Natural killer cell (primary cell): ENCODE results near the gene PGS1. TPM values are rescaled to one million over a fixed set of nuclear protein-coding genes. Genes with fewer than 3 reads are reported as not detected.

Experiments
- ATAC-seq, 3 donors: fragments of 150-1000 bp in 2 of 3; fragments of 200-7000 bp in 1 of 3; cut with Tn5 transposase; 1 replicate in 1 of 3; 2 replicates in 2 of 3; pipeline ENCODE4 v1.10.0; 2021; ENCODE audit warnings: mild to moderate bottlenecking in 2 of 3, moderate library complexity in 2 of 3
- DNase-seq, 2 donors: peaks; one replicate each; pipeline versions ENCODE4 v3.0.0 to v3.0.0-alpha.2; 2013 to 2021; ENCODE audit warnings: mixed read lengths in 1 of 2
- H3K27ac ChIP-seq: one replicate; pipeline ENCODE4 v1.5.1; 2013; ENCODE audit warnings: mild to moderate bottlenecking, low read length
- H3K27me3 ChIP-seq: one replicate; pipeline ENCODE4 v1.6.1; 2013; ENCODE audit warnings: low read length; ENCODE audit not compliant: control insufficient read depth, insufficient read depth
- H3K36me3 ChIP-seq: one replicate; pipeline ENCODE4 v1.6.1; 2013; ENCODE audit warnings: low read length; ENCODE audit not compliant: control insufficient read depth, insufficient read depth
- H3K4me1 ChIP-seq: one replicate; pipeline ENCODE4 v1.6.1; 2013; ENCODE audit warnings: low read length; ENCODE audit not compliant: control insufficient read depth, insufficient read depth
- H3K4me3 ChIP-seq: one replicate; pipeline ENCODE4 v1.5.1; 2013; ENCODE audit warnings: low read length
- H3K9me3 ChIP-seq: one replicate; pipeline ENCODE4 v1.6.1; 2013; ENCODE audit warnings: low read length; ENCODE audit not compliant: control insufficient read depth, insufficient read depth
- H3K27ac Mint-ChIP-seq, 2 donors: one replicate each; pipeline ENCODE4 v1.8.0; 2022; ENCODE audit warnings: mild to moderate bottlenecking in 2 of 2, mixed read lengths in 2 of 2, moderate library complexity in 1 of 2
- H3K27me3 Mint-ChIP-seq, 2 donors: one replicate each; pipeline ENCODE4 v1.8.0; 2022; ENCODE audit warnings: low read depth in 2 of 2, mixed read lengths in 2 of 2
- H3K36me3 Mint-ChIP-seq: one replicate; pipeline ENCODE4 v1.8.0; 2022; ENCODE audit warnings: mixed read lengths
- H3K4me1 Mint-ChIP-seq, 2 donors: one replicate each; pipeline ENCODE4 v1.8.0; 2022; ENCODE audit warnings: mixed read lengths in 2 of 2
- H3K4me3 Mint-ChIP-seq: one replicate; pipeline ENCODE4 v1.8.0; 2022; ENCODE audit warnings: mild to moderate bottlenecking, moderate library complexity, mixed read lengths
- H3K9me3 Mint-ChIP-seq, 2 donors: one replicate each; pipeline ENCODE4 v1.8.0; 2022; ENCODE audit warnings: mixed read lengths in 2 of 2
- WGBS: methylation state at CpG from one replicate; pipeline ENCODE4 v1.1.7; 2013; ENCODE audit warnings: missing lambda C conversion rate; ENCODE audit not compliant: insufficient coverage; 5-methylcytosine and 5-hydroxymethylcytosine counted together
- intact Hi-C: fragments of 100-400 bp; cut with micrococcal nuclease; formaldehyde crosslinking; loops from one replicate; pipeline ENCODE4 v1.14.2; 2022
- total RNA-seq, 4 donors: library from RNA; stranded (reverse); fragments of 120-200 nt in 1 of 4; gene quantifications; one replicate each; pipeline versions ENCODE4 v1.2.3 to v1.2.4, GENCODE V29; 2013 to 2022
- TF ChIP-seq, protein P1 (sequence below): fragments of 200-600 bp; IDR thresholded peaks from one replicate; pipeline ENCODE4 v1.8.0; 2022; ENCODE audit warnings: antibody characterized with exemption

The PGS1 gene
- total RNA-seq, 3 donors from 2014 or later (not counting 1 experiment from before 2014, with no cell fraction given): 47.9 to 53.6 (median 48.3) TPM

DNA sequence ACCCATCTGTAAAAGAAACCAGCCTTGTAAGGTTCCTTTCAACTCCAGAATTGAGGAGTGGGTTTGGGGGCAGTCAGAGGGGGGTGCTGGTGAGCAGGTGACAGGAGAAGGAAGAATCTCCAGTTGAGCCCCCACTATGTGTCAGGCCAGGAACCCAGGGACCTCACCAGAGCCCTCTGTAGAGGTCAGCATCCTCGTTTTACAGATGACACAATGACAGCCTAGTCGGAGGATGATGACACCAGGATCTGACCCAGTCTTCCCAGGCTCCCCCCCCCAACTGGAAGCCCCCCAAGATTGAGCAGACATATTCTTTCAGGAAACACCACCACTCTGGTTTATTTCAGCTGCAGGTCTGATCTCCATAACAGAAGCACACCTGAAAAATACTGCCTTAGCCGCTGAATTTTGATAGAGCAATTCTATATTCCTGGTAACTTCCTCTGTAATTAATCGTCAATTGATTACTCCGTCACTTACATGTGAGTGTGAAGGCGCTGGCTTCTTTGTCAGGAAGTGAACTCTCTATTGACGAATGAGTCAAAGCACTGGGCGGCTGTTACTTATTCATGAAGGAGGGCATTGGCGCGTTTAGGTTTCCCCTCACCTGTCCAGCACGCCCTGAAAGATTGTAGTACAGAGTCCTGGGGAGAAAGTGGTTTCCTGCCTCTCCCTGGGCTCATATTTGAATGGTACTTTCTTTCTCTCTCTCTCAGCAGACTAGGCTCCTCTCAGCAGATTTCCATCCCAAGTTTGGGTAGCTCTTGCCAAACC is 39.8 kb upstream of the PGS1 start:
- Histone ChIP-seq H3K9me3 (no peaks in the 10 kb centered on the region), H3K4me3 (no peak overlapping the region), H3K27ac (no peak overlapping the region), H3K36me3 (no peaks in the 10 kb centered on the region), H3K4me1 (peaks cover 44% of the 10 kb centered on the region), H3K27me3 (no peaks in the 10 kb centered on the region)
- intact Hi-C loops: no loop called here
- no peak overlapping the region for H3K4me3 Mint-ChIP-seq
- peaks cover 0 to 2% of the 10 kb centered on the region in 2 donors for H3K27me3 Mint-ChIP-seq
- WGBS: 66% methylated on average over 11 of the region's 11 CpGs
- TF ChIP-seq, protein P1, sequence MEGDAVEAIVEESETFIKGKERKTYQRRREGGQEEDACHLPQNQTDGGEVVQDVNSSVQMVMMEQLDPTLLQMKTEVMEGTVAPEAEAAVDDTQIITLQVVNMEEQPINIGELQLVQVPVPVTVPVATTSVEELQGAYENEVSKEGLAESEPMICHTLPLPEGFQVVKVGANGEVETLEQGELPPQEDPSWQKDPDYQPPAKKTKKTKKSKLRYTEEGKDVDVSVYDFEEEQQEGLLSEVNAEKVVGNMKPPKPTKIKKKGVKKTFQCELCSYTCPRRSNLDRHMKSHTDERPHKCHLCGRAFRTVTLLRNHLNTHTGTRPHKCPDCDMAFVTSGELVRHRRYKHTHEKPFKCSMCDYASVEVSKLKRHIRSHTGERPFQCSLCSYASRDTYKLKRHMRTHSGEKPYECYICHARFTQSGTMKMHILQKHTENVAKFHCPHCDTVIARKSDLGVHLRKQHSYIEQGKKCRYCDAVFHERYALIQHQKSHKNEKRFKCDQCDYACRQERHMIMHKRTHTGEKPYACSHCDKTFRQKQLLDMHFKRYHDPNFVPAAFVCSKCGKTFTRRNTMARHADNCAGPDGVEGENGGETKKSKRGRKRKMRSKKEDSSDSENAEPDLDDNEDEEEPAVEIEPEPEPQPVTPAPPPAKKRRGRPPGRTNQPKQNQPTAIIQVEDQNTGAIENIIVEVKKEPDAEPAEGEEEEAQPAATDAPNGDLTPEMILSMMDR: no peak
- H3K9me3 Mint-ChIP-seq: no peaks in the 10 kb centered on the region
- H3K27ac Mint-ChIP-seq: no peak overlapping the region
- ATAC-seq: no peak
- DNase-seq: peak in 1 of 2 donors; percentile 54
- H3K36me3 Mint-ChIP-seq: no peaks in the 10 kb centered on the region
- H3K4me1 Mint-ChIP-seq: peaks cover 8 to 18% of the 10 kb centered on the region in 2 donors

GRCh38 chr17:78340183-78340955 is 38.1 kb upstream of the PGS1 start:
- WGBS: 88% methylated on average over 9 of the region's 10 CpGs
- Histone ChIP-seq H3K4me1 (peaks cover 60% of the 10 kb centered on the region), H3K27ac (no peak overlapping the region), H3K9me3 (no peaks in the 10 kb centered on the region), H3K4me3 (no peak overlapping the region), H3K36me3 (no peaks in the 10 kb centered on the region), H3K27me3 (no peaks in the 10 kb centered on the region)
- TF ChIP-seq, protein P1: no peak
- Mint-ChIP-seq H3K9me3 (no peaks in the 10 kb centered on the region), H3K4me1 (peaks cover 21 to 33% of the 10 kb centered on the region in 2 donors), H3K36me3 (no peaks in the 10 kb centered on the region), H3K27ac (peak overlapping the region in 1 of 2 donors; percentile 70), H3K27me3 (peaks cover 0 to 2% of the 10 kb centered on the region in 2 donors), H3K4me3 (peak overlapping the region; percentile 83)
- intact Hi-C loops: no loop called here
- ATAC-seq (no peak), DNase-seq (no peak)

GRCh38 chr17:78341559-78342448 is 36.6 kb upstream of the PGS1 start:
- peak; percentile 51 to 63 (median 54) for ATAC-seq
- peak overlapping the region; percentile 81 for H3K27ac ChIP-seq
- TF ChIP-seq, protein P1: no peak
- peak in 1 of 2 donors; percentile 55 for DNase-seq
- H3K4me3 ChIP-seq: no peak overlapping the region
- H3K9me3 ChIP-seq: no peaks in the 10 kb centered on the region
- 6% methylated on average over 95 of the region's 95 CpGs for whole genome bisulfite sequencing
- Mint-ChIP-seq H3K27ac (no peak overlapping the region), H3K27me3 (peaks cover 0 to 2% of the 10 kb centered on the region in 2 donors), H3K36me3 (no peaks in the 10 kb centered on the region), H3K4me1 (peaks cover 23 to 38% of the 10 kb centered on the region in 2 donors), H3K9me3 (no peaks in the 10 kb centered on the region), H3K4me3 (peak overlapping the region; percentile 75)
- intact Hi-C loops: loop anchor here (2.0 kb wide), 1 partner anchor 19 kb away; the partner anchor contains the start of gene SOCS3
- no peaks in the 10 kb centered on the region for H3K36me3 ChIP-seq
- H3K4me1 ChIP-seq: peaks cover 61% of the 10 kb centered on the region
- no peaks in the 10 kb centered on the region for H3K27me3 ChIP-seq
